ENCODE data around the gene PRDM10. TPM values are rescaled to one million over a fixed set of nuclear protein-coding genes. Genes with fewer than 3 reads are reported as not detected.

Gene PRDM10
- total RNA-seq, 1 experiment from 2014 or later = 18.1 TPM

DNA sequence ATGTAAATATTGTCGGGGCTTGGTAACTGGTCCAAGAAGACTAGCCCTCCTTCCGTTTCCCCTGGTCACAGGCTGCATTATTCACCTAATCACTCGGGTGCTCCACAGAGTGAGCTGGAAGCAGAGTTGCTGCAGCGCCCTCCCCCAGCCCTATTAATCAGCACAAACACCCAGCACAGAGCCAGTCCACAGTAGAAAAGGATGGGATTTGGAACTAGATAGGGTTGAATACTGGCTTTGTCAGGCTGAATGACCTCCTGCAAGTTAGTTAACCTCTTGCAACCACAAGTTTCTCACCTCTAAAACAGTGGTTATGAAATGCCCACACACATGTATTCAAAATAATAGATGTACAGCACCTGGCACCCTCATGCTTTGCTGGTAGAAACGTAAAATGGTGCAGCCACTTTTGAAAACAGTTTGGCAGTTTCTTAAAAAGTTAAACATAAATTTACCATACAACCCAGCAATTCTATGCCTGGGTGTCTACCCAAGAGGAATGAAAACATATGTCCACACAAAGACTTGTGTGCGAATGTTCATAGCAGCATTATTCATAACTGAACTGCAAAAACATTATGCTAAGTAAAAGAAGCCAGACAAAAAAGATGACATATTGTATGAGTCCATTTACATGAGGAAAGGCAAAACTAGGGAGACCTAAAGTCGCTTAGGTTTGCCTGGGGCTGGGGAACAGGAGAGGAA, 35.4 kb upstream of the PRDM10 start:
- Histone ChIP-seq H3K4me1 (ENCODE audit: insufficient read depth, low read length, poor library complexity, severe bottlenecking) (no peaks in the 10 kb centered on the region), H3K36me3 (ENCODE audit: insufficient read depth, low read length, poor library complexity, severe bottlenecking) (no peaks in the 10 kb centered on the region), H3K27me3 (replicated peaks; ENCODE audit: insufficient read depth, low read depth, low read length, poor library complexity) (no peaks in the 10 kb centered on the region), H3K4me3 (ENCODE audit: low read depth, low read length, poor library complexity, severe bottlenecking) (no peak overlapping the region), H3K9me3 (ENCODE audit: low read depth, low read length, poor library complexity, severe bottlenecking) (no peaks in the 10 kb centered on the region), H3K27ac (ENCODE audit: low read depth, low read length, poor library complexity, severe bottlenecking) (no peak overlapping the region)
- TF ChIP-seq EZH2 (IDR thresholded peaks at IDR 0.05; ENCODE audit: borderline replicate concordance, low read depth, low read length, poor library complexity, severe bottlenecking) = no peak
- TF ChIP-seq, protein P1, sequence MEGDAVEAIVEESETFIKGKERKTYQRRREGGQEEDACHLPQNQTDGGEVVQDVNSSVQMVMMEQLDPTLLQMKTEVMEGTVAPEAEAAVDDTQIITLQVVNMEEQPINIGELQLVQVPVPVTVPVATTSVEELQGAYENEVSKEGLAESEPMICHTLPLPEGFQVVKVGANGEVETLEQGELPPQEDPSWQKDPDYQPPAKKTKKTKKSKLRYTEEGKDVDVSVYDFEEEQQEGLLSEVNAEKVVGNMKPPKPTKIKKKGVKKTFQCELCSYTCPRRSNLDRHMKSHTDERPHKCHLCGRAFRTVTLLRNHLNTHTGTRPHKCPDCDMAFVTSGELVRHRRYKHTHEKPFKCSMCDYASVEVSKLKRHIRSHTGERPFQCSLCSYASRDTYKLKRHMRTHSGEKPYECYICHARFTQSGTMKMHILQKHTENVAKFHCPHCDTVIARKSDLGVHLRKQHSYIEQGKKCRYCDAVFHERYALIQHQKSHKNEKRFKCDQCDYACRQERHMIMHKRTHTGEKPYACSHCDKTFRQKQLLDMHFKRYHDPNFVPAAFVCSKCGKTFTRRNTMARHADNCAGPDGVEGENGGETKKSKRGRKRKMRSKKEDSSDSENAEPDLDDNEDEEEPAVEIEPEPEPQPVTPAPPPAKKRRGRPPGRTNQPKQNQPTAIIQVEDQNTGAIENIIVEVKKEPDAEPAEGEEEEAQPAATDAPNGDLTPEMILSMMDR (conservative IDR thresholded peaks at IDR 0.05; ENCODE audit: low read depth, low read length) = no peak
- DNase-seq (ENCODE audit: low spot score) = no peak
- intact Hi-C loops (cut with micrococcal nuclease; ENCODE audit: unreplicated experiment) = no loop called here
- no TSS peak for BruUV-seq (replicated peaks)
- ChIA-PET POLR2A (ENCODE audit: low non-redundant PET) (no interaction called here), CTCF (no interaction called here)

DNA sequence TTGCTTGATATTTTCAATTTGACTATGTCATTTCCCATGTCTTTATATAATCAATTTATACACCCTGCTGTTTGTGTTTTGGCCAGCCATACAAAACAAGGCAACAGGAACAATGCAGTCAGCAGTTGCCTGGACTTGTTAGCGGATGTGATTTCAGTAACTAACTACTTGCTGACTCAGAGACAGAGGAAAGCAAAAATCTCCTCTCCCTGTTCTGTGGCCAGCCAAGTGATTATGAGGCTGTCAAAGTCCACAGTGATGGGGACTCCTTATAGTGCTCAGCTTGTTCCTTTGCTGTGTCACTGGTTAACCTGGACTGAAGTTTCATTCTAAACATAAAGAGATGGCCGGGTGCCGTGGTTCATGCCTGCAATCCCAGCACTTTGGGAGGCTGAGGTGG, 34.4 kb upstream of the PRDM10 start:
- ChIA-PET POLR2A (ENCODE audit: low non-redundant PET) (no interaction called here), CTCF (no interaction called here)
- Histone ChIP-seq H3K4me1 (ENCODE audit: insufficient read depth, low read length, poor library complexity, severe bottlenecking) (no peaks in the 10 kb centered on the region), H3K4me3 (ENCODE audit: low read depth, low read length, poor library complexity, severe bottlenecking) (no peak overlapping the region), H3K27ac (ENCODE audit: low read depth, low read length, poor library complexity, severe bottlenecking) (no peak overlapping the region), H3K9me3 (ENCODE audit: low read depth, low read length, poor library complexity, severe bottlenecking) (no peaks in the 10 kb centered on the region), H3K27me3 (replicated peaks; ENCODE audit: insufficient read depth, low read depth, low read length, poor library complexity) (no peaks in the 10 kb centered on the region), H3K36me3 (ENCODE audit: insufficient read depth, low read length, poor library complexity, severe bottlenecking) (no peaks in the 10 kb centered on the region)
- BruUV-seq (replicated peaks) = no TSS peak
- no peak for TF ChIP-seq EZH2 (IDR thresholded peaks at IDR 0.05; ENCODE audit: borderline replicate concordance, low read depth, low read length, poor library complexity, severe bottlenecking)
- TF ChIP-seq, protein P1 (conservative IDR thresholded peaks at IDR 0.05; ENCODE audit: low read depth, low read length) = no peak
- intact Hi-C loops (cut with micrococcal nuclease; ENCODE audit: unreplicated experiment) = no loop called here
- no peak for DNase-seq (ENCODE audit: low spot score)

DNA sequence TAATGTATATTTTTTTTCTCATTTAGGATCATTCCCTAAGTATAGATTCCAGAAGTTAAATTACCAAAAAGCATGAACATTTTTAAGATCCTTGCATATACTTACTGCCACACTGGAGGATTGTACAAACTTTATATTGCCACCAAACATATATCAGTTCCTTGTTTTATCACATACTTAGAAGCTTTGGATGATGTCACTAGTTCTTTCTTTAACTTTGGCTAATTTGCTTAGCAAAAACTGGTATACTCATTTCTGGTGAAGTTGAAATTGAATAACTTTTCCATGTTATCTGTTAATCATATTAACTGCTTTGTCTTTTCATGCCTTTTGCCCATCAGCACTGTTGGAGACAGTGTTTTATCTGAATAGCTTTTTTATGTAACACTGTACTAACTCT, 31.6 kb upstream of the PRDM10 start:
- H3K27me3 ChIP-seq (replicated peaks; ENCODE audit: insufficient read depth, low read depth, low read length, poor library complexity) = no peaks in the 10 kb centered on the region
- H3K4me3 ChIP-seq (ENCODE audit: low read depth, low read length, poor library complexity, severe bottlenecking) = no peak overlapping the region
- intact Hi-C loops (cut with micrococcal nuclease; ENCODE audit: unreplicated experiment) = no loop called here
- CTCF ChIA-PET = no interaction called here
- H3K9me3 ChIP-seq (ENCODE audit: low read depth, low read length, poor library complexity, severe bottlenecking) = no peaks in the 10 kb centered on the region
- no peaks in the 10 kb centered on the region for H3K36me3 ChIP-seq (ENCODE audit: insufficient read depth, low read length, poor library complexity, severe bottlenecking)
- no peak for DNase-seq (ENCODE audit: low spot score)
- H3K27ac ChIP-seq (ENCODE audit: low read depth, low read length, poor library complexity, severe bottlenecking) = no peak overlapping the region
- no peak for TF ChIP-seq EZH2 (IDR thresholded peaks at IDR 0.05; ENCODE audit: borderline replicate concordance, low read depth, low read length, poor library complexity, severe bottlenecking)
- TF ChIP-seq, protein P1 (conservative IDR thresholded peaks at IDR 0.05; ENCODE audit: low read depth, low read length) = no peak
- POLR2A ChIA-PET (ENCODE audit: low non-redundant PET) = no interaction called here
- no peaks in the 10 kb centered on the region for H3K4me1 ChIP-seq (ENCODE audit: insufficient read depth, low read length, poor library complexity, severe bottlenecking)
- no TSS peak for BruUV-seq (replicated peaks)

All from A673 (cell line).